GM06990 (cell line): ENCODE data around the gene SEH1L.
A peak's percentile ranks its signal among the peaks of the same experiment; 100 is the strongest.

Source experiments
- DNase-seq: peaks from one replicate; pipeline ENCODE4 v3.0.0-alpha.2; 2011; ENCODE audit not compliant: insufficient read length; ENCODE audit errors: extremely low read depth
- H3K27me3 ChIP-seq: replicated peaks from 2 replicates; pipeline ENCODE4 v1.6.0; 2011; ENCODE audit warnings: low read length; ENCODE audit not compliant: control insufficient read depth, insufficient read depth
- H3K36me3 ChIP-seq: 2 replicates; pipeline ENCODE4 v1.5.1; 2011; ENCODE audit warnings: low read length; ENCODE audit not compliant: control insufficient read depth, insufficient read depth
- H3K4me3 ChIP-seq: replicated peaks from 2 replicates; pipeline ENCODE4 v1.5.1; 2011; ENCODE audit warnings: low read depth, mild to moderate bottlenecking, control low read depth, low read length
- CTCF ChIP-seq: IDR thresholded peaks from 2 replicates; pipeline ENCODE4 v1.5.1; 2011; ENCODE audit warnings: low read length, control low read depth, mild to moderate bottlenecking, inconsistent platforms; ENCODE audit not compliant: insufficient read depth, poor library complexity, severe bottlenecking

Gene SEH1L

DNA sequence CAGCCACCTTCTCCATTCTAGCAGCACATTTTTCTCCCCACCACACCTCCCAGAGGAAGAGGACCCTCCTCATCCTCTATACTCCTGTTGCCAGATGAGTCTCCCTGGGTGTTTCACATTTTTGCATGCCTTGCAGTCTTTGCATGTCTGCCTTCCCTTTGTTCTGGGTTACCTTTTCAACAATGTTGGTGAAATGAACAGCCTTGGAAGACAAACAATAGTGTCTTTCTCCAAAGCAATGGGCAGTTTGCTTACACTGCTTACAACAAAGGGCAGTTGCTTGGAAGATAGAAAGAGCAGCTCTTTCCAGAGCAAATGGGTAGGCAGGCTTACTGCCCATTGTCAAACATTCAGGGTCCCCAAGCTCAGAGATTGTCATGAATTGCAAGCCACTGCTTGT is 14.5 kb upstream of the SEH1L start:
- TF ChIP-seq CTCF: no peak
- Histone ChIP-seq H3K27me3 (peaks cover 4% of the 10 kb centered on the region; the same call in 1 of the 2 replicates), H3K36me3 (no peaks in the 10 kb centered on the region), H3K4me3 (no peak overlapping the region)
- no peak for DNase-seq

GRCh38 chr18:12934454-12935071 is 13.2 kb upstream of the SEH1L start:
- Histone ChIP-seq H3K27me3 (peaks cover 4% of the 10 kb centered on the region; the same call in 1 of the 2 replicates), H3K4me3 (no peak overlapping the region), H3K36me3 (no peaks in the 10 kb centered on the region)
- peak; percentile 96 for TF ChIP-seq CTCF
- DNase-seq: no peak

- Histone ChIP-seq H3K36me3 (no peaks in the 10 kb centered on the region), H3K27me3 (no peaks in the 10 kb centered on the region), H3K4me3 (no peak overlapping the region)
- DNase-seq: no peak
- TF ChIP-seq CTCF: no peak
Measured at GRCh38 chr18:12939162-12939561, 8.6 kb upstream of the SEH1L start.

GRCh38 chr18:12943215-12943614 is 4.6 kb upstream of the SEH1L start:
- H3K27me3 ChIP-seq: no peaks in the 10 kb centered on the region
- no peak overlapping the region for H3K4me3 ChIP-seq
- no peak for TF ChIP-seq CTCF
- H3K36me3 ChIP-seq: no peaks in the 10 kb centered on the region
- DNase-seq: no peak

GRCh38 chr18:12944709-12945108 is 3.1 kb upstream of the SEH1L start:
- DNase-seq: no peak
- H3K36me3 ChIP-seq: no peaks in the 10 kb centered on the region; the same call in 1 of the 2 replicates
- no peaks in the 10 kb centered on the region for H3K27me3 ChIP-seq
- no peak overlapping the region for H3K4me3 ChIP-seq
- no peak for TF ChIP-seq CTCF
